Subcutaneous abdominal adipose tissue (tissue), 5 donors: ENCODE data around the gene CD96.

Experiments used
- H3K27ac ChIP-seq: one replicate; pipeline ENCODE4 v1.7.0; 2013; ENCODE audit warnings: low read depth, mild to moderate bottlenecking, inconsistent platforms, low read length, moderate library complexity
- H3K27me3 ChIP-seq, 5 donors: one replicate each; pipeline ENCODE4 v1.7.0; 2013; ENCODE audit warnings: low read length in 5 of 5, inconsistent platforms in 1 of 5; ENCODE audit not compliant: control insufficient read depth in 5 of 5, insufficient read depth in 4 of 5
- H3K36me3 ChIP-seq, 5 donors: one replicate each; pipeline ENCODE4 v1.7.0; 2013; ENCODE audit warnings: low read length in 5 of 5; ENCODE audit not compliant: control insufficient read depth in 5 of 5, insufficient read depth in 5 of 5
- H3K4me1 ChIP-seq, 5 donors: one replicate each; pipeline ENCODE4 v1.7.0; 2013; ENCODE audit warnings: low read length in 5 of 5, mild to moderate bottlenecking in 3 of 5, moderate library complexity in 1 of 5; ENCODE audit not compliant: control insufficient read depth in 5 of 5, insufficient read depth in 5 of 5
- H3K4me3 ChIP-seq, 5 donors: one replicate each; pipeline ENCODE4 v1.7.0; 2013; ENCODE audit warnings: low read length in 5 of 5, low read depth in 1 of 5
- H3K9ac ChIP-seq, 5 donors: one replicate each; pipeline ENCODE4 v1.7.0; 2013; ENCODE audit warnings: low read length in 5 of 5, mild to moderate bottlenecking in 4 of 5, moderate library complexity in 3 of 5
- H3K9me3 ChIP-seq, 5 donors: one replicate each; pipeline ENCODE4 v1.7.0; 2013; ENCODE audit warnings: low read length in 5 of 5; ENCODE audit not compliant: control insufficient read depth in 5 of 5
- donor health status: healthy.
- donor health status: healthy.
- donor health status: healthy.
- donor health status: healthy.
- donor health status: healthy.

CD96 gene

DNA sequence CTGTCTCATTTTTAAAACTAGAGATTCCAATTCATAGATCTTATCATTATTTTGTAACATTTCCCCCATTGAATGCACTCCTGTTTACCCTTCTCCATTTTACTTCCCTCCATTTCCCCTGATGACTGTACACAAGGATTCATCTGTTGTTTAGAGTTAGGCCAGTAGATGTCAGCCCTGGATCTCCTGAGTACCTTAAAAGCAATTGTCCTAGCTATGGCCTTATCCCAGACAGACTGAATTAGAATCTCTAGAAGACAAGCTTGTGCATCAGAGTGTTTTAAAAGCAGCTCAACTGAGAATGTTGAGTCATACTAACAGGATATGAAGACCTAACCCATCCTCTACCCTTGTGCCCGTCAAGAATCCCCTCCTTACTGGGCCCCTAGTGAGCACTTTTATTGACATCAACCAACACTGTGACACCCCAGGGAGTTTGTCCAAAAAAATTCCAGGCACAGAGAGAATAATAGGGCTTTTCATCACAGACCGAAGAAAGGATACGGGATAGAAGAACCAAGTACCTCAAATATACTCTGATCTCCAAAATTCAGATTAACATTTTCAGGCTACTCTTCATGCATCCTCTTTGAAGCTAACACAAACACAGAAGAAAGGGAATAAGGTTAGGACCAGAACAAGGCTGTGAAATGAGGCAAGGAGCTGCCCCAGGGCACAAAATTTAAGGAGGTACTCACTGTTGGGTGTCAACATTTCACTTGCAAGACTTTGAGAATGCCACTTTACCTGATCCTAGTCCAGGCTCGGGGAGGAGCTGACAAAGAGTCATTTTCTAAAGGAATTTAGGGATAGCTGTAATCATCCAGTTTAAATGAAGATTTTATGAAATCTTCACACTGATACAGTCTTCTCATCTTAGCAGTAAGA is 36.0 kb downstream of the CD96 start:
- Histone ChIP-seq H3K9me3 (no peaks in the 10 kb centered on the region), H3K27ac (no peak overlapping the region), H3K36me3 (no peaks in the 10 kb centered on the region), H3K4me3 (no peak overlapping the region), H3K9ac (no peak overlapping the region), H3K4me1 (no peaks in the 10 kb centered on the region), H3K27me3 (no peaks in the 10 kb centered on the region)

DNA sequence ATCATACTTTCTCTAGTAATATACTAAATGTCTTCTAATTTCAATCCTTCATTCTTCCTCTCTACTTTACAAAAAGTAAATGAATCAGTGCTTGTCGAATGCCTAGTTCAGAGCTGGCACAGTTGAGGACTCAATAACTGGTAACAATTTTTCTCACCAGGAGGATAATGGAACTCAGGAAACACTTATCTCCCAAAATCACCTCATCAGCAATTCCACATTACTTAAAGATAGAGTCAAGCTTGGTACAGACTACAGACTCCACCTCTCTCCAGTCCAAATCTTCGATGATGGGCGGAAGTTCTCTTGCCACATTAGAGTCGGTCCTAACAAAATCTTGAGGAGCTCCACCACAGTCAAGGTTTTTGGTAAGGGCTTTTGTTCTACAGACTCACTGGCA is 36.9 kb downstream of the CD96 start:
- H3K27me3 ChIP-seq, result no peaks in the 10 kb centered on the region
- no peak overlapping the region for H3K27ac ChIP-seq
- no peak overlapping the region for H3K4me3 ChIP-seq
- no peaks in the 10 kb centered on the region for H3K9me3 ChIP-seq
- no peaks in the 10 kb centered on the region for H3K36me3 ChIP-seq
- no peak overlapping the region for H3K9ac ChIP-seq
- peaks cover 0 to 5% (median 0%) of the 10 kb centered on the region in 5 donors for H3K4me1 ChIP-seq

DNA sequence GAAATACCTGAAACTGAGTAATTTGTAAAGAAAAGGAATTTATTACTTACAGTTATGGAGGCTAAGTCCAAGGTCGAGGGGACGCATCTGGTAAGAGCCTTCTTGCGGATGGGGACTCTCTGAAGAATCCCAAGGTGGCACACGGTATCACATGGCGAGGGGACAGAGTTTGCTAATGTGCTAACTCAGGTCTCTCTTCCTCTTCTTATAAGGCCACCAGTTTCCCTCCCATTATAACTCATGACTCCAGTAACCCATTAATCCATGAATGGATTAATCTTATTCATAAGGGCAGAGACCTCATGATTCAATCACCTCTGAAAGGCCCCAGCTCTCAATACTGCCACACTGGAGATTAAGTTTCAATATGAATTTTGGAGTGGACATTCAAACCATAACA is 37.5 kb downstream of the CD96 start:
- Histone ChIP-seq H3K36me3 (no peaks in the 10 kb centered on the region), H3K27me3 (no peaks in the 10 kb centered on the region), H3K9ac (no peak overlapping the region), H3K4me1 (peaks cover 0 to 9% (median 0%) of the 10 kb centered on the region in 5 donors), H3K4me3 (no peak overlapping the region), H3K27ac (no peak overlapping the region), H3K9me3 (no peaks in the 10 kb centered on the region)

DNA sequence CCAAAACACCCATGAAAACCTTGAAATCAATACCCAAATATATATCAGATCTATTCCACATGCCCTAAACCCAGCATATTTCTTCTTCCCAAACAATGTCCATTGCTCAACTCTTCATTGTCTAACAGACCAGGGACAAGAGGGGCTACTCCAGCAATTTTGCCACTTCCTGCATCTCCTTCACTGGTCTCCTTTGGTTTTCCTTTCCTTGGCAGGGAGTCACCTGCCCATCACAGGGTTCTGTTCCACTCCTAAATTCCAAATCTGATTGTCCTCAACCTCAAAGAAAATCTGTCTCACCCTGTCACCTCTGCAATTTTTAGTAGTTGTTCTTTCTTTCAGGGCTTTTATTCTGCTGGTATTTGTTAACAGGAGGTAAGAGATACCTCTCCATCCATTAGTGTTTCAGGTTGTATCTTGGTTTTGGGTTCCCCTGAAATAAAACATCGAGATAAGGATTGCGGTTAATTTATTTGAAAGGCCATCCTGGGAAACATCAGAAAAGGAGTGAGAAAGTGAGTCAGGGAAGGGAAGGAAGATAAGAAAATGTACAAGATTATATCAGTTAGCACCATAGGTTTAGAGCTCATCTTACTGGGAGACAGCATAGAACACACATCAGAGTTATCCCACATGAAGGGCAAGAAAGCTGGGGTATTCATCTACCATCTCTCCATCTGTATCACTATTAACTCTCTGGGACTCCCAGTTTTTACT is 39.6 kb downstream of the CD96 start:
- no peak overlapping the region for H3K27ac ChIP-seq

DNA sequence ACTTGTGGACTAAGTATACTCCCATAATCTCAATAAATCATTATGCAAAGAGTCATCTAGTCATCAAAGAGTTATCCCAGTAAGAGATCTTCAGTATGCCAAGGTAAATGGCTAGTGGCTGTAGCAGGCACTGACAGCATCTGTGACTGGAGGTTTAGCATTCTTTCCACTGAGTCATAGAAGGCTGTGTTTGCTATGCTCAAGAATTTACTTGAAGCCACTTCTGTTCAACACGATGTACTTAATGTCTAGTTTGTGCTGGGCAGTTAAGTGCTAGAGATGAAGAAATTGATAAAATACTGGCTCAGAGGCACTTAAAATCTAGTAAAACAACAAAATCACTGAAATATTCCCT is 40.1 kb downstream of the CD96 start:
- Histone ChIP-seq H3K9me3 (peaks cover 0 to under 1% (median 0%) of the 10 kb centered on the region in 5 donors), H3K4me1 (peaks cover 0 to 9% (median 0%) of the 10 kb centered on the region in 5 donors), H3K4me3 (no peak overlapping the region), H3K36me3 (no peaks in the 10 kb centered on the region), H3K27ac (no peak overlapping the region), H3K9ac (no peak overlapping the region), H3K27me3 (no peaks in the 10 kb centered on the region)

More for the DNA sequence above, 39.6 kb downstream of the CD96 start:
- H3K36me3 ChIP-seq, result no peaks in the 10 kb centered on the region
- no peak overlapping the region for H3K9ac ChIP-seq
- peaks cover 0 to 9% (median 0%) of the 10 kb centered on the region in 5 donors for H3K4me1 ChIP-seq
- H3K9me3 ChIP-seq, result no peaks in the 10 kb centered on the region
- no peak overlapping the region for H3K4me3 ChIP-seq
- no peaks in the 10 kb centered on the region for H3K27me3 ChIP-seq

DNA sequence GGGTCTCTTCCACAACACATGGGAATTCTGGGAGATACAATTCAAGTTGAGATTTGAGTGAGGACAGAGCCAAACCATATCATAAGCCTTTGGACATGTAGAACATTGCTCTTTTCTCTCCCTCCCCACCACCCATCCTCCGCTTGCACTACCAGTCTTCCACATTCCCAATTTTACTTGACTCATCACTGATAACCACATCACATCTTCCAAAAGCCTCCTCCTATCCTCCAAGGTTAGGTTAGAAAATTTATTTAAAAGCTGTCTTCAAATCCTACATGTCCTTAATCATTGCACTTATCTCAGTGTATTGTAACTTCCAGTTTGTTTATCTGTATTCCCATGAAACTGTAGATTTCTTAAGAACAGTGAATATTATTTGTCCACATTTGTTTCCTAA is 42.7 kb downstream of the CD96 start:
- no peak overlapping the region for H3K27ac ChIP-seq
- H3K4me1 ChIP-seq, result peaks cover 0 to 9% (median 0%) of the 10 kb centered on the region in 5 donors
- H3K9ac ChIP-seq, result no peak overlapping the region
- no peaks in the 10 kb centered on the region for H3K36me3 ChIP-seq
- peaks cover 0 to 3% (median 0%) of the 10 kb centered on the region in 5 donors for H3K9me3 ChIP-seq
- H3K4me3 ChIP-seq, result no peak overlapping the region
- H3K27me3 ChIP-seq, result no peaks in the 10 kb centered on the region

DNA sequence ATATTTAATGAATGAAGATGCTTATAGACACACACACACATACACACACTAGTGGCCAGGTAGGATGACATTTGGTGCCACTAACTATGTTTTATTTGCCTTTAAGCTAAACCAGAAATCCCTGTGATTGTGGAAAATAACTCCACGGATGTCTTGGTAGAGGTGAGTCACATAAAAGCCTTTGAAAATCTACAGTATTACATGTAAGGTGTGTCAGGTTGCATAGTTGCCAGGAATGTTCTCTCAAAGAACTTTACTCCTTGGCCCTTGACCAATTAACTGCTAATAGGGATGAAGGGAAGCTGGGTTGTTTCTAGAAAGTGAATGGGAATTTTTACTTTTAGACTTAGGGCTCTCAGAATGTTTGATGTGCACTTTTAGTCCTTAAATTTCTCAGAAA is 43.2 kb downstream of the CD96 start:
- no peak overlapping the region for H3K4me3 ChIP-seq
- H3K27ac ChIP-seq, result no peak overlapping the region
- H3K9me3 ChIP-seq, result peaks cover 0 to 3% (median 0%) of the 10 kb centered on the region in 5 donors
- peaks cover 0 to 9% (median 0%) of the 10 kb centered on the region in 5 donors for H3K4me1 ChIP-seq
- no peaks in the 10 kb centered on the region for H3K27me3 ChIP-seq
- no peaks in the 10 kb centered on the region for H3K36me3 ChIP-seq
- H3K9ac ChIP-seq, result no peak overlapping the region

DNA sequence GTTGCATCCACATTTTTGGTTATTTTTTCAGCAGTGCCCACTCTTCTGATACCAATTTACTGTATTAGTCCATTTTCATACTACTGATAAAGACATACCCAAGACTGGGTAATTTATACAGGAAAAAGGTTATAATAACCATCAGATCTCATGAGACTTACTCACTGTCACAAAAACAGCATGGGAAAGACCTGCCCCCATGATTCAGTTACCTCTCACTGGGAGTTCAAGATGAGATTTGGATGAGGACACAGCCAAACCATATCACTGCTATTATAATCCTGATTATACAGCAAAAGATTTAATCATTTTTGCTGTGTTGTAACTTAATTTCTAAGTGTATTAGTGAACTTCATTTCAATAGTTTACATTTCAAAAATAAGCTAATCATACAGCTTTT is 46.5 kb downstream of the CD96 start:
- Histone ChIP-seq H3K27me3 (no peaks in the 10 kb centered on the region), H3K36me3 (no peaks in the 10 kb centered on the region), H3K4me1 (peaks cover 0 to 7% (median 0%) of the 10 kb centered on the region in 5 donors), H3K27ac (no peak overlapping the region), H3K9ac (no peak overlapping the region), H3K9me3 (peaks cover 0 to 3% (median 0%) of the 10 kb centered on the region in 5 donors), H3K4me3 (no peak overlapping the region)

DNA sequence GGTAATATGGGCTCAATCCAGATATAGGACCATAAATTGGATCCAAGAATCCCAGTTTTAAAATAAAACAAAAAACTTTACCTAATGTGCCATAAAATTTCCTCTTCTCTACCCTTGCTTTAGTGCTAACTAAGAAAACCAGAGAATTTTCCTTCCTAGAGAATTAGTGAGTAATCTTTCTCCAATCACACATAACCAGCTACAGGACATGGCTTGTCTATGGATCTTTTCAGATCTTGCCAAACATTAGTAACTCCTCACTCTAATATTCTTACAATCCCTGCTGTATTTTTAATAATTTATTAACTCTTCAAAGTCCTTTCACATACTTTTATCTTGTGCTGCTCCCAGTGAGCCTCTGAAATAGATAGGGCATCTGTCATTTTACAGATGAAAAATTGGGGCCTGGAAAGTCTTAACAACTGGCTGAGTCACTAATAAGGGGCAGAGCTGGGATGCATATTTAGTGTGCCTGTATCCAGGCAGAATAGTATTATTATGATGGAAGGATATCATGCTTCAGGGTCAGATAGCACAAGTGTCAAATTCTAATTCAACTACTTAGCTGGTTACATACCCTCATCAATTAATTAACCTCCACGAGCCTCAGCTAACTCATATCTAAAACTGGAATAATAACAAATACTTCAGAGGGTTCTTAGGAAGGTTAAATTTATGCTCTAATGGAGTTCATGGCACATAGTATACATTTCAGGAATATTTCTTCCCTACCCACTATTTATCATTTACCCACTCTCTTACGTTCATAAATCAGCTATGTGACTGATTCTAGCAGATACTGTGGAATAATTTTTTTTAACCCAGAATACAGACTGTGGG is 47.5 kb downstream of the CD96 start:
- peaks cover 0 to 3% (median 0%) of the 10 kb centered on the region in 5 donors for H3K9me3 ChIP-seq
- H3K27me3 ChIP-seq, result no peaks in the 10 kb centered on the region
- no peak overlapping the region for H3K9ac ChIP-seq
- no peak overlapping the region for H3K27ac ChIP-seq
- no peak overlapping the region for H3K4me3 ChIP-seq
- H3K4me1 ChIP-seq, result no peaks in the 10 kb centered on the region
- H3K36me3 ChIP-seq, result no peaks in the 10 kb centered on the region
